Psoas muscle (tissue), 8 donors: ENCODE data around the gene CYP4A22. TPM values are rescaled to one million over a fixed set of nuclear protein-coding genes. Genes with fewer than 3 reads are reported as not detected.

Source experiments
- ATAC-seq, 4 donors: fragments of 200-7000 bp; cut with Tn5 transposase; one replicate each; pipeline ENCODE4 v1.9.1; 2020; ENCODE audit warnings: moderate library complexity in 3 of 4, mild to moderate bottlenecking in 2 of 4
- DNase-seq, 2 donors: peaks; one replicate each; pipeline ENCODE4 v3.0.0-alpha.2; 2020
- H3K27ac ChIP-seq: fragments of 200-600 bp; one replicate; pipeline ENCODE4 v1.8.0; 2022
- H3K27me3 ChIP-seq, 3 donors: fragments of 200-600 bp in 1 of 3; one replicate each; pipeline versions ENCODE4 v1.6.1 to v1.8.0; 2013 to 2022; ENCODE audit warnings: low read length in 2 of 3, mild to moderate bottlenecking in 2 of 3, moderate library complexity in 1 of 3; ENCODE audit not compliant: insufficient read depth in 3 of 3
- H3K36me3 ChIP-seq, 2 donors: fragments of 200-600 bp in 1 of 2; one replicate each; pipeline versions ENCODE4 v1.6.1 to v1.8.0; 2013 to 2022; ENCODE audit warnings: low read depth in 1 of 2, mild to moderate bottlenecking in 1 of 2, moderate library complexity in 1 of 2; ENCODE audit not compliant: insufficient read depth in 1 of 2
- H3K4me1 ChIP-seq: fragments of 200-600 bp; one replicate; pipeline ENCODE4 v1.8.0; 2022
- H3K4me3 ChIP-seq: fragments of 200-600 bp; one replicate; pipeline ENCODE4 v1.8.0; 2022; ENCODE audit warnings: mild to moderate bottlenecking
- H3K9me3 ChIP-seq: fragments of 200-600 bp; one replicate; pipeline ENCODE4 v1.8.0; 2022
- CTCF ChIP-seq: fragments of 200-600 bp; IDR thresholded peaks from one replicate; pipeline ENCODE4 v1.8.0; 2022; ENCODE audit warnings: antibody characterized with exemption
- WGBS, 3 donors: extraction: QIAGEN DNeasy Blood & Tissue Kit; methylation state at CpG; one replicate each; pipeline versions ENCODE4 v1.1.6 to v1.1.7; 2013; 5-methylcytosine and 5-hydroxymethylcytosine counted together
- intact Hi-C, 2 donors: fragments of 100-400 bp; cut with DNase I; formaldehyde crosslinking; loops; one replicate each; pipeline versions ENCODE4 v1.11.0 to v1.14.2; 2022
- polyA plus RNA-seq, 3 donors: library from polyadenylated mRNA; stranded (reverse); fragments of 200-250 nt; gene quantifications; one replicate each; pipeline ENCODE4 v1.2.3, GENCODE V29; 2013
- total RNA-seq, 4 donors: library from RNA; stranded (reverse); fragmentation: NEBNext Ultra II Directional in 2 of 4; extraction: Animal tissue kit (Norgen Biotek cat#: 25700) in 2 of 4; gene quantifications; one replicate each; pipeline versions ENCODE4 v1.2.1 to v1.2.4, GENCODE V29; 2021 to 2023
- donor health status: healthy with polysubstance abuse.
- donor health status: DM: no; HTN: no; CAD: no; lungs with moderate emphysema.
- donor health status: Bipolar disorder and iron deficiency.
- donor health status: healthy.
- donor health status: DM: yes; HTN: yes; CAD: no.
- donor health status: DM: no; HTN: no; CAD: no.
- donor health status: DM: no; HTN: no; CAD: no.
- donor health status: DM: yes; HTN: yes; CAD: no.

CYP4A22 gene
- total and polyA plus RNA-seq, 7 donors: 0.03 to 0.04 TPM; not detected in 5

GRCh38 chr1:47196622-47197021, 59.4 kb downstream of the CYP4A22 start:
- ATAC-seq (no peak), DNase-seq (no peak)
- 39 to 60% (median 49%) methylated on average over 3 of the region's 3 CpGs for WGBS, 3 donors
- no peak for TF ChIP-seq CTCF
- intact Hi-C loops: no loop called here
- H3K27ac ChIP-seq: no peak overlapping the region
- no peaks in the 10 kb centered on the region for H3K36me3 ChIP-seq
- H3K27me3 ChIP-seq: peaks cover 0 to 10% (median 0%) of the 10 kb centered on the region in 3 donors
- H3K4me1 ChIP-seq: peaks cover 5% of the 10 kb centered on the region
- no peak overlapping the region for H3K4me3 ChIP-seq
- H3K9me3 ChIP-seq: no peaks in the 10 kb centered on the region

DNA sequence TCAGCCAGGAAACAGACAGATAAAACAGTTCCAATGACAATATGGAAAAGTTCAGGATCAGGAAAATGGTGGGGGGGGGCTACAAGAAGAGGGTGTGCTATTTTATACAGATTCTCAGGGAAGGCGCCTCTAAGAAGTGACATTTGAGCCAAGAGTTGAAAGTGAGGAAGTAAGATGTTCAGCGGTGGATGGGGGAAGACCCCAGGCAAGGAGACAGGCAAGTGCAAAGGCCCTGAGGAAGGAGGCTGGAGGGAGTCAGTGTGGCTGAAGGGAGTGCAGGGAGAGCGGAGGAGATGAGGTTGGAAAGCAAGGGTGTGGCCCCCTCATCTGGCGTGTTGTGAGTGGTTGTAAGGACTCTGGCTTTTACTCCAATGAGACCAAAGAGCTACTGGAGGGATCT, 61.0 kb downstream of the CYP4A22 start:
- no peak for TF ChIP-seq CTCF
- Histone ChIP-seq H3K4me3 (no peak overlapping the region), H3K36me3 (no peaks in the 10 kb centered on the region), H3K27me3 (peaks cover 0 to 15% (median 0%) of the 10 kb centered on the region in 3 donors), H3K9me3 (peaks cover 5% of the 10 kb centered on the region), H3K27ac (no peak overlapping the region), H3K4me1 (peaks cover 5% of the 10 kb centered on the region)
- no peak for ATAC-seq
- no peak for DNase-seq
- WGBS, 3 donors: 85 to 90% (median 88%) methylated on average over 4 of the region's 4 CpGs
- intact Hi-C loops: no loop called here

Other genes starting within 250 kb of the CYP4A22 start
- not detected for gene CYP4A11, start 196.0 kb upstream of the CYP4A22 start, total RNA-seq
- under 1 TPM in 1 of 3 donors, not detected in 2; 0.01 TPM for gene CYP4A11, start 196.0 kb upstream of the CYP4A22 start, polyA plus RNA-seq
- 1 to 10 TPM in 3 of 4 donors, under 1 TPM in 1; 0.54 to 2.3 (median 1.4) TPM for gene CYP4X1, start 113.8 kb upstream of the CYP4A22 start, total RNA-seq
- 1 to 10 TPM in 1 of 3 donors, under 1 TPM in 2; 0.78 to 1.3 (median 0.79) TPM for gene CYP4X1, start 113.8 kb upstream of the CYP4A22 start, polyA plus RNA-seq
- gene CYP4Z1, start 70.2 kb upstream of the CYP4A22 start, total RNA-seq: 1 to 10 TPM in 1 of 4 donors, under 1 TPM in 3; 0.22 to 1.3 (median 0.39) TPM
- under 1 TPM; 0.09 to 0.29 (median 0.15) TPM for gene CYP4Z1, start 70.2 kb upstream of the CYP4A22 start, polyA plus RNA-seq
- under 1 TPM in 3 of 4 donors, not detected in 1; 0.25 to 0.81 (median 0.52) TPM for gene PDZK1IP1, start 52.6 kb downstream of the CYP4A22 start, total RNA-seq
- 1 to 10 TPM in 1 of 3 donors, under 1 TPM in 2; 0.11 to 1.4 (median 0.26) TPM for gene PDZK1IP1, start 52.6 kb downstream of the CYP4A22 start, polyA plus RNA-seq
- gene TAL1, start 94.8 kb downstream of the CYP4A22 start, total RNA-seq: 1 to 10 TPM; 1.5 to 2.1 (median 1.7) TPM
- 1 to 10 TPM in 1 of 3 donors, under 1 TPM in 2; 0.73 to 1.7 (median 0.92) TPM for gene TAL1, start 94.8 kb downstream of the CYP4A22 start, polyA plus RNA-seq
- gene STIL, start 176.7 kb downstream of the CYP4A22 start, total RNA-seq: under 1 TPM; 0.36 to 0.48 (median 0.43) TPM
- 1 to 10 TPM in 1 of 3 donors, under 1 TPM in 2; 0.14 to 1.0 (median 0.35) TPM for gene STIL, start 176.7 kb downstream of the CYP4A22 start, polyA plus RNA-seq
- gene CMPK1, start 196.3 kb downstream of the CYP4A22 start, total RNA-seq: 10 to 100 TPM; 37.8 to 77.9 (median 66.3) TPM
- 100 to 1,000 TPM in 1 of 3 donors, 10 to 100 TPM in 2; 46.9 to 114 (median 62.9) TPM for gene CMPK1, start 196.3 kb downstream of the CYP4A22 start, polyA plus RNA-seq